Mesenchymal stem cell (in vitro differentiated cells and primary cell): Measurements from ENCODE around the gene MCM3AP.
A peak's percentile ranks its signal among the peaks of the same experiment; 100 is the strongest.

Source experiments
- DNase-seq: peaks from one replicate; pipeline ENCODE4 v3.0.0-alpha.2; 2013
- H2AFZ ChIP-seq: one replicate; pipeline ENCODE4 v1.6.1; 2013; ENCODE audit warnings: low read depth, mild to moderate bottlenecking, control low read depth, inconsistent platforms, low read length, moderate library complexity
- H2AK5ac ChIP-seq: 2 replicates; pipeline ENCODE4 v1.6.1; 2013; ENCODE audit warnings: low read length, moderate library complexity, mild to moderate bottlenecking, inconsistent platforms; ENCODE audit not compliant: severe bottlenecking
- H2BK120ac ChIP-seq: one replicate; pipeline ENCODE4 v1.6.1; 2013; ENCODE audit warnings: low read depth, mild to moderate bottlenecking, inconsistent platforms, low read length, moderate library complexity
- H2BK12ac ChIP-seq, 2 experiments: one replicate each; pipeline ENCODE4 v1.6.1; 2013; ENCODE audit warnings: inconsistent platforms in 2 of 2, low read length in 2 of 2, mild to moderate bottlenecking in 2 of 2, moderate library complexity in 2 of 2, control low read depth in 1 of 2
- H2BK15ac ChIP-seq: one replicate; pipeline ENCODE4 v1.6.1; 2013; ENCODE audit warnings: mild to moderate bottlenecking, low read depth, inconsistent platforms; ENCODE audit not compliant: poor library complexity, severe bottlenecking
- H2BK5ac ChIP-seq: 2 replicates; pipeline ENCODE4 v1.6.1; 2013; ENCODE audit warnings: low read depth, mild to moderate bottlenecking, low read length, control low read depth, inconsistent platforms; ENCODE audit not compliant: poor library complexity, severe bottlenecking
- H3K14ac ChIP-seq, 2 experiments: one replicate each; pipeline ENCODE4 v1.6.1; 2013; ENCODE audit warnings: inconsistent platforms in 2 of 2, low read length in 2 of 2, control low read depth in 1 of 2, mild to moderate bottlenecking in 1 of 2, moderate library complexity in 1 of 2
- H3K18ac ChIP-seq, 2 experiments: one replicate each; pipeline ENCODE4 v1.6.1; 2013; ENCODE audit warnings: inconsistent platforms in 2 of 2, low read length in 2 of 2, control low read depth in 1 of 2, low read depth in 1 of 2, mild to moderate bottlenecking in 1 of 2
- H3K23ac ChIP-seq, 2 experiments: one replicate each; pipeline ENCODE4 v1.6.1; 2013; ENCODE audit warnings: inconsistent platforms in 2 of 2, low read length in 2 of 2, mild to moderate bottlenecking in 2 of 2, moderate library complexity in 2 of 2, control low read depth in 1 of 2
- H3K27ac ChIP-seq: 2 replicates; pipeline ENCODE4 v1.5.1; 2013; ENCODE audit warnings: mild to moderate bottlenecking, moderate library complexity, low read length, control low read depth, inconsistent platforms; ENCODE audit not compliant: poor library complexity, severe bottlenecking
- H3K27me3 ChIP-seq, 2 experiments: 2 replicates each; pipeline versions ENCODE4 v1.6.1 to v1.7.0; 2013; ENCODE audit warnings: low read length in 2 of 2, mild to moderate bottlenecking in 2 of 2, moderate library complexity in 2 of 2, control low read depth in 1 of 2, inconsistent platforms in 1 of 2; ENCODE audit not compliant: control insufficient read depth in 1 of 2, insufficient read depth in 1 of 2
- H3K36me3 ChIP-seq, 2 experiments: 2 replicates each; pipeline versions ENCODE4 v1.6.1 to v1.7.0; 2013; ENCODE audit warnings: low read length in 2 of 2, control low read depth in 1 of 2, inconsistent platforms in 1 of 2, low read depth in 1 of 2, mild to moderate bottlenecking in 1 of 2; ENCODE audit not compliant: insufficient read depth in 2 of 2, control insufficient read depth in 1 of 2
- H3K4ac ChIP-seq, 2 experiments: one replicate each; pipeline ENCODE4 v1.6.1; 2013; ENCODE audit warnings: inconsistent platforms in 2 of 2, low read length in 2 of 2, mild to moderate bottlenecking in 2 of 2, moderate library complexity in 2 of 2, control low read depth in 1 of 2, low read depth in 1 of 2
- H3K4me1 ChIP-seq: 2 replicates; pipeline ENCODE4 v1.6.1; 2013; ENCODE audit warnings: low read depth, low read length, control low read depth; ENCODE audit not compliant: control insufficient read depth, insufficient read depth
- H3K4me2 ChIP-seq: 2 replicates; pipeline ENCODE4 v1.6.1; 2013; ENCODE audit warnings: low read length, mild to moderate bottlenecking, inconsistent platforms; ENCODE audit not compliant: poor library complexity, severe bottlenecking
- H3K4me3 ChIP-seq, 2 experiments: 2 replicates each; pipeline versions ENCODE4 v1.5.1 to v1.7.0; 2013; ENCODE audit warnings: low read length in 2 of 2, mild to moderate bottlenecking in 2 of 2, control low read depth in 1 of 2, low read depth in 1 of 2; ENCODE audit not compliant: insufficient read depth in 1 of 2
- H3K79me1 ChIP-seq: replicated peaks from 2 replicates; pipeline ENCODE4 v1.6.1; 2013; ENCODE audit warnings: mild to moderate bottlenecking, control low read depth, low read length, inconsistent platforms; ENCODE audit not compliant: poor library complexity, severe bottlenecking
- H3K9ac ChIP-seq: 2 replicates; pipeline ENCODE4 v1.7.0; 2013; ENCODE audit warnings: mild to moderate bottlenecking, low read length, moderate library complexity
- H3K9me3 ChIP-seq: 2 replicates; pipeline ENCODE4 v1.7.0; 2013; ENCODE audit warnings: mild to moderate bottlenecking, low read length; ENCODE audit not compliant: control insufficient read depth
- H4K8ac ChIP-seq: one replicate; pipeline ENCODE4 v1.6.1; 2013; ENCODE audit warnings: inconsistent platforms, mild to moderate bottlenecking, low read length, moderate library complexity
- H4K91ac ChIP-seq: one replicate; pipeline ENCODE4 v1.6.1; 2013; ENCODE audit warnings: mild to moderate bottlenecking, low read length, inconsistent platforms
- WGBS: methylation state at CpG from one replicate; pipeline ENCODE4 v1.1.7; 2013; ENCODE audit warnings: mixed read lengths; 5-methylcytosine and 5-hydroxymethylcytosine counted together

Gene MCM3AP

DNA sequence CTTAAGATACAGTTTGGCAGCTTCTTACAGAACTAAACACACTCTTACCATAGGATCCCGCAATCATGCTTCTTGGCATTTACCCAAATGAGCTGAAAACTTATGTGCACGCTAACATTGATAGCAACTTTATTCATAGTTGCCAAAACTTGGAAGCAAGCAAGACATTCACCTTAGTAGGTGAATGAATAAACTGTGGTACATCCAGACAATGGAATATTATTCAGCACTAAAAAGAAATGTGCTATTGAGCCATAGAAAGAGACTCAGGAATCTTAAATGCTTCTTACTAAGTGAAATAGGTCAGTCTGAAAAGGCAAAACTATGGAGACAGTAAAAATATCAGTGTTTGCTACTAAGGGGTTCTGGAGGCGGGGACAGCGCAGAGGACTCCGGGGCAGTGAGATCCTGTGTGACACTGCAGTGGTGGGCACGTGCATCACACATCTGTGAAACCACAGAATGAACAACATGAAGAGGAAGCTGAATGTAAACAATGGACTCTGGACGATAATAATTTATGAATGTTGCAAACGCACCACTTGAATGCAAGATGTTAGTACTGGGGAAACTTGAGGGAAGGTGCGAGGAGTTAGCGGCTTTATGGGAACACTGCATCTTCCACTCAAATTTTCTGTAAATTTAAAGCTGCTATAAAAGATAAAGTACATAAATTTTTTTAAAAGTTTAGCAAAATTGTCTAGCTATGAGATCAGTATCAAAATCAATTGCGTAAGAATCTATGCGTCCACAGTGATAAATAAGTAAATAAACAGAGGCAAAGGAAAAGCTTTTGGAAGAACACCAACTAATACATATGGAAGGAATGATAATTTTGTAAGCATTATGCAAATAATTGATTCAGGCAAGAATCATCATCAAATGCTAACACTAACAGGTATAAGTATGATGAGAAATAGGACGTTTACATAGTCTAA is 85.7 kb downstream of the MCM3AP start:
- 60% methylated on average over 7 of the region's 13 CpGs for WGBS
- no peak overlapping the region for H2BK5ac ChIP-seq
- H4K8ac ChIP-seq = no peak overlapping the region

GRCh38 chr21:46196733-46197132 is 88.7 kb downstream of the MCM3AP start:
- H3K36me3 ChIP-seq = peaks cover 61 to 96% of the 10 kb centered on the region in 2 experiments
- H3K9me3 ChIP-seq = no peaks in the 10 kb centered on the region
- no peak overlapping the region for H2BK15ac ChIP-seq
- no peak for DNase-seq
- no peak overlapping the region for H3K4ac ChIP-seq
- no peak overlapping the region for H3K4me3 ChIP-seq
- H2BK120ac ChIP-seq = no peak overlapping the region
- no peak overlapping the region for H4K91ac ChIP-seq
- H2BK5ac ChIP-seq = no peak overlapping the region
- no peak overlapping the region for H3K23ac ChIP-seq
- no peak overlapping the region for H2AFZ ChIP-seq
- H3K14ac ChIP-seq = peak overlapping the region in 1 of 2 experiments; percentile 69
- H3K4me1 ChIP-seq = peaks cover 2% of the 10 kb centered on the region
- H3K27me3 ChIP-seq = no peaks in the 10 kb centered on the region
- no peak overlapping the region for H2AK5ac ChIP-seq
- peak overlapping the region in 1 of 2 experiments; percentile 52 for H2BK12ac ChIP-seq
- no peak overlapping the region for H3K9ac ChIP-seq
- no peak overlapping the region for H3K4me2 ChIP-seq
- WGBS = 92% methylated on average over 17 of the region's 20 CpGs
- H3K18ac ChIP-seq = no peak overlapping the region
- peaks cover 19% of the 10 kb centered on the region for H3K79me1 ChIP-seq
- no peak overlapping the region for H3K27ac ChIP-seq
- H4K8ac ChIP-seq = no peak overlapping the region

More for the DNA sequence above, 85.7 kb downstream of the MCM3AP start:
- Histone ChIP-seq H3K4me3 (no peak overlapping the region), H3K4ac (no peak overlapping the region), H3K27me3 (no peaks in the 10 kb centered on the region), H3K9me3 (no peaks in the 10 kb centered on the region), H3K18ac (peak overlapping the region in 1 of 2 experiments; percentile 4), H3K27ac (no peak overlapping the region), H3K36me3 (peaks cover 47 to 92% of the 10 kb centered on the region in 2 experiments), H2AFZ (no peak overlapping the region), H3K9ac (no peak overlapping the region), H2AK5ac (no peak overlapping the region), H4K91ac (no peak overlapping the region), H3K4me2 (no peak overlapping the region), H2BK120ac (no peak overlapping the region), H3K79me1 (peaks cover 12% of the 10 kb centered on the region), H2BK15ac (no peak overlapping the region), H3K14ac (no peak overlapping the region), H3K4me1 (no peaks in the 10 kb centered on the region), H2BK12ac (no peak overlapping the region), H3K23ac (no peak overlapping the region)
- peak; percentile 55 for DNase-seq

DNA sequence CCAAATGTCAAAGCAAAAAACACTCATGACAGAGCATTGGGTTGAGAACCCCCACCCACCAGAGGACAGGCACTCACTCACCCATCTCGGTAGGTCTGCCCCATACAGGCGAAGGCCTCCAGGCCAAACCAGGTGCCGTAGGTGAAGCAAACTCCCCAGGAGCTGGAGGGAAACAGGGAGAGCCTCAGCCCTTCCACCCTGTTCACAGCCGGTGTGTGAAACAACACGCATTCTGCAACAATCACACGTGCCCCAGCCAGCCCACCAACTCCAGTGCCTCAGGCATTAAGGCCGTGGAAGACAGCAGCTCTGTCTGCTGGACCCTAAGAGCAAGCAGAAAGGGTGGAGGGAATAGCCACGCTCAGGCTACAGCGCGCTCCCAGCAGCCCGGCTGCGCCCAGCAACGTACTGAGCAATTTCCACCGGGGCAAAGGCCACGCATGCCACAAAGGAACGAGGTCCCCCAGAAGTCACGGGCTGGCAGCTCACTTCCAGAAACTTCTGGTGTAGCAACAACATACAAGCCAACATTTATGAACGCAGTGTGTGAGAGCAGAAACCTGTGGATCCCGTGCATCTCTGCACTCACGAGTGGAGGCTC is 89.7 kb downstream of the MCM3AP start:
- peaks cover 12% of the 10 kb centered on the region for H3K4me1 ChIP-seq
- H3K4me3 ChIP-seq = no peak overlapping the region
- no peak overlapping the region for H2BK15ac ChIP-seq
- no peaks in the 10 kb centered on the region for H3K9me3 ChIP-seq
- no peaks in the 10 kb centered on the region for H3K27me3 ChIP-seq
- H2AK5ac ChIP-seq = no peak overlapping the region
- H3K27ac ChIP-seq = no peak overlapping the region
- WGBS = 92% methylated on average over 20 of the region's 20 CpGs
- no peak overlapping the region for H2AFZ ChIP-seq
- H2BK5ac ChIP-seq = no peak overlapping the region
- H3K9ac ChIP-seq = no peak overlapping the region
- no peak overlapping the region for H4K91ac ChIP-seq
- H3K36me3 ChIP-seq = peaks cover 68 to 97% of the 10 kb centered on the region in 2 experiments
- no peak overlapping the region for H3K4ac ChIP-seq
- DNase-seq = no peak
- no peak overlapping the region for H4K8ac ChIP-seq
- no peak overlapping the region for H2BK12ac ChIP-seq
- H2BK120ac ChIP-seq = no peak overlapping the region
- H3K14ac ChIP-seq = no peak overlapping the region
- H3K4me2 ChIP-seq = no peak overlapping the region
- H3K79me1 ChIP-seq = peaks cover 21% of the 10 kb centered on the region
- H3K23ac ChIP-seq = no peak overlapping the region
- peak overlapping the region in 1 of 2 experiments; percentile 25 for H3K18ac ChIP-seq
